Type B pancreatic cell (in vitro differentiated cells): Measurements from ENCODE around the gene DISP2. TPM values are rescaled to one million over a fixed set of nuclear protein-coding genes. Genes with fewer than 3 reads are reported as not detected.

Experiments used
- DNase-seq: peaks from one replicate; pipeline ENCODE4 v3.0.0; 2021; ENCODE audit warnings: mixed read lengths; ENCODE audit not compliant: unreplicated experiment; ENCODE audit errors: extremely low spot score
- H3K27ac Mint-ChIP-seq: 2 replicates; pipeline ENCODE4 v1.8.0; 2021; ENCODE audit warnings: mild to moderate bottlenecking, mixed read lengths
- H3K27me3 Mint-ChIP-seq: 2 replicates; pipeline ENCODE4 v1.8.0; 2021; ENCODE audit warnings: mixed read lengths
- H3K36me3 Mint-ChIP-seq: 2 replicates; pipeline ENCODE4 v1.8.0; 2021; ENCODE audit warnings: mixed read lengths
- H3K4me1 Mint-ChIP-seq: one replicate; pipeline ENCODE4 v1.8.0; 2021; ENCODE audit warnings: mixed read lengths; ENCODE audit not compliant: unreplicated experiment
- H3K4me3 Mint-ChIP-seq: 2 replicates; pipeline ENCODE4 v1.8.0; 2021; ENCODE audit warnings: mild to moderate bottlenecking, mixed read lengths
- H3K9me3 Mint-ChIP-seq: 2 replicates; pipeline ENCODE4 v1.8.0; 2021; ENCODE audit warnings: mixed read lengths
- total RNA-seq: library from RNA; stranded (reverse); gene quantifications from 2 replicates; pipeline ENCODE4 v1.2.1, GENCODE V29; 2021; ENCODE audit warnings: low replicate concordance
- TF ChIP-seq, protein P1 (sequence below): fragments of 200-600 bp; sonication (generic); conservative IDR thresholded peaks from 2 replicates; pipeline ENCODE4 v1.5.0; 2021; ENCODE audit warnings: antibody characterized with exemption, mild to moderate bottlenecking

DISP2 gene
- total RNA-seq, 1 donor from 2014 or later: 1.8 TPM

- Mint-ChIP-seq H3K36me3 (peaks cover 26% of the 10 kb centered on the region), H3K4me1 (no peaks in the 10 kb centered on the region), H3K27me3 (no peaks in the 10 kb centered on the region), H3K4me3 (no peak overlapping the region), H3K27ac (no peak overlapping the region), H3K9me3 (no peaks in the 10 kb centered on the region)
- TF ChIP-seq, protein P1, sequence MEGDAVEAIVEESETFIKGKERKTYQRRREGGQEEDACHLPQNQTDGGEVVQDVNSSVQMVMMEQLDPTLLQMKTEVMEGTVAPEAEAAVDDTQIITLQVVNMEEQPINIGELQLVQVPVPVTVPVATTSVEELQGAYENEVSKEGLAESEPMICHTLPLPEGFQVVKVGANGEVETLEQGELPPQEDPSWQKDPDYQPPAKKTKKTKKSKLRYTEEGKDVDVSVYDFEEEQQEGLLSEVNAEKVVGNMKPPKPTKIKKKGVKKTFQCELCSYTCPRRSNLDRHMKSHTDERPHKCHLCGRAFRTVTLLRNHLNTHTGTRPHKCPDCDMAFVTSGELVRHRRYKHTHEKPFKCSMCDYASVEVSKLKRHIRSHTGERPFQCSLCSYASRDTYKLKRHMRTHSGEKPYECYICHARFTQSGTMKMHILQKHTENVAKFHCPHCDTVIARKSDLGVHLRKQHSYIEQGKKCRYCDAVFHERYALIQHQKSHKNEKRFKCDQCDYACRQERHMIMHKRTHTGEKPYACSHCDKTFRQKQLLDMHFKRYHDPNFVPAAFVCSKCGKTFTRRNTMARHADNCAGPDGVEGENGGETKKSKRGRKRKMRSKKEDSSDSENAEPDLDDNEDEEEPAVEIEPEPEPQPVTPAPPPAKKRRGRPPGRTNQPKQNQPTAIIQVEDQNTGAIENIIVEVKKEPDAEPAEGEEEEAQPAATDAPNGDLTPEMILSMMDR: no peak
- no peak for DNase-seq
Observed at GRCh38 chr15:40415226-40415625, 57.2 kb downstream of the DISP2 start.

DNA sequence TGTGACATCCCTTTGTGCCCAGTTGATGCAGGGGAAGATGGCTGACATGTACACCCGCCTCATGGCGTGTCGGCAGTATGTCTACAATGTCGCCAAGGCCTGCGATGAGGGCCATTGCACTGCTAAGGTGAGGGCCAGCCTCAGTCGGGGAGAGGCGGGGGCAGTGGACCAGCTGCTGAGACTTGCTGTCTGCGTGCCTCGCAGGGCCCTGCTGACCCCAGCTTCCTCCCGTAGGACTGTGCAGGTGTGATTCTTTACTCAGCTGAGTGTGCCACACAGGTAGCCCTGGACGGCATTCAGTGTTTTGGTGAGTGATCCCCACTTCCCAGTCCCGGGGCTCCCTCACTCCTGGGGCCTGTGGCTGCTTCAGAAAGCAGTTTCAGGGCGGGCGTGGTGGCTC is 58.0 kb downstream of the DISP2 start:
- Mint-ChIP-seq H3K36me3 (peaks cover 22% of the 10 kb centered on the region), H3K27ac (no peak overlapping the region), H3K4me1 (peaks cover 3% of the 10 kb centered on the region), H3K4me3 (no peak overlapping the region), H3K27me3 (no peaks in the 10 kb centered on the region), H3K9me3 (no peaks in the 10 kb centered on the region)
- no peak for DNase-seq
- TF ChIP-seq, protein P1: no peak

GRCh38 chr15:40418126-40418525 is 60.1 kb downstream of the DISP2 start:
- H3K27ac Mint-ChIP-seq: no peak overlapping the region
- TF ChIP-seq, protein P1: no peak

DNA sequence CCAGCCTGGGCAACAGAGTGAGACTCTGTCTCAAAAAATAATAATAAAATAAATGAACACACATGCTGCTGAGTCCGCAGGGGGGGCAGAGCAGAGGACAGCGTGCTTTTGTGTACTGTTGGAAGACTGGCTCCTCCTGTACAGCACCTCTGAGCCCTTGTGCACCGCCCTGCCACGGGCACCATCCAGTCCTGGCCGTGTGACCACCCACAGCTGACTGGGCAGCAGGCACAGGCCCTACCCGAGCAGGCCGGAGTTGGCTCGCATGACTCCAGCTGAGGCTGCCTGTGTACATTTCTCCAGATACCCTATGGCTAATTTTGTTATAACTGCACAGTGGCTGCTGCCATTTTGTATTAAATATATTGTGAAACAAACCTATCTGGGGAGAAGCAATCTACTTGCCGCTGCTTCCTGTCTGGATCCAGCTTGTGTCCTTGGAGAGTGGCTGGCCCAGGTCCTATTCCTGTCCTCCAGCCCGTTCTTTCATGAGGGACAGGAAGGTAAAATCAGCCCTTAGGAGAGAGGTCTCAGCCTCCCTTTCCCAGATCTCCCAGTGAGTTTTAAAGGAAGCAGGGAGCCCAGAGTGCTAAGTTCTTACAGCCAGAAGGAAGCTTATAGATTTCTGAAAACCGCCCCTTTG is 62.2 kb downstream of the DISP2 start:
- H3K9me3 Mint-ChIP-seq: no peaks in the 10 kb centered on the region
- no peaks in the 10 kb centered on the region for H3K27me3 Mint-ChIP-seq
- no peak for DNase-seq
- H3K4me1 Mint-ChIP-seq: peaks cover 9% of the 10 kb centered on the region
- TF ChIP-seq, protein P1: no peak
- peaks cover 11% of the 10 kb centered on the region for H3K36me3 Mint-ChIP-seq
- no peak overlapping the region for H3K27ac Mint-ChIP-seq
- H3K4me3 Mint-ChIP-seq: no peak overlapping the region

More at GRCh38 chr15:40418126-40418525, 60.1 kb downstream of the DISP2 start:
- no peaks in the 10 kb centered on the region for H3K27me3 Mint-ChIP-seq
- no peaks in the 10 kb centered on the region for H3K9me3 Mint-ChIP-seq
- DNase-seq: no peak
- no peak overlapping the region for H3K4me3 Mint-ChIP-seq
- H3K4me1 Mint-ChIP-seq: peaks cover 9% of the 10 kb centered on the region
- H3K36me3 Mint-ChIP-seq: peaks cover 15% of the 10 kb centered on the region

DNA sequence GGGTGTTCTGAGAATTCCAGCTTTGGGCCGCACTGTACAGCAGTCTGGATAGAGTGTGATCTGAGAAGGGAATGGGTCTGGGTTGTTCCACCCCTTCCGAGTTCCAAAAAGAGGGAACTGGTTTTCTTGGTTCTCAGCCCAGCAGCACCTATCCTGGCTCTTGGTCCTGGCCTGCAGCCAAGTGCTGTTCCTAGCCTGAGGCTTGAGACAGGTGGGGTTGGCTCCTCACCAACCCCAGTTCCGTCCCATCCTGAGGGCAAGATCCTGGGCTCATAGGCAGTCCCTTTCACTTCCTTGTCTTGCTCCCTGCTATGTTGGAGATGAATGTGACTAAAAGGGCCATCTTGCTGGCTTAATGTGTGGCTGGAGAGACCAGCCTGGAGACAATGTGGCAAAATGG is 62.8 kb downstream of the DISP2 start:
- Mint-ChIP-seq H3K9me3 (no peaks in the 10 kb centered on the region), H3K27ac (no peak overlapping the region), H3K4me3 (no peak overlapping the region), H3K27me3 (no peaks in the 10 kb centered on the region), H3K4me1 (peaks cover 9% of the 10 kb centered on the region), H3K36me3 (peaks cover 8% of the 10 kb centered on the region)
- no peak for DNase-seq
- TF ChIP-seq, protein P1: no peak
